Stomach (tissue), 4 donors: ENCODE measurements around the gene MYEOV.

ENCODE experiments used
- CTCF ChIP-seq, 7 experiments: fragments of 450-650 bp in 4 of 7; fragments of 200-600 bp in 3 of 7; sonication (generic) in 3 of 7; IDR thresholded peaks; one replicate each; pipeline ENCODE4 v1.5.1; 2016 to 2019; ENCODE audit warnings: antibody characterized with exemption in 7 of 7, control low read depth in 2 of 7, mild to moderate bottlenecking in 1 of 7
- EP300 ChIP-seq: sonication (generic); formaldehyde crosslinking; IDR thresholded peaks from one replicate; pipeline ENCODE4 v1.6.1; 2017; ENCODE audit warnings: antibody characterized with exemption
- POLR2A ChIP-seq, 4 donors: fragments of 450-650 bp; IDR thresholded peaks; one replicate each; pipeline ENCODE4 v1.6.1; 2016; ENCODE audit warnings: antibody characterized with exemption in 4 of 4, control low read depth in 2 of 4, mild to moderate bottlenecking in 1 of 4, moderate library complexity in 1 of 4
- POLR2AphosphoS5 ChIP-seq, 3 donors: sonication (generic); formaldehyde crosslinking; IDR thresholded peaks; one replicate each; pipeline ENCODE4 v1.6.1; 2016; ENCODE audit warnings: antibody characterized with exemption in 3 of 3

- no peak for TF ChIP-seq CTCF (IDR thresholded peaks at IDR 0.05)
- TF ChIP-seq POLR2A (IDR thresholded peaks at IDR 0.05): no peak
- no peak for TF ChIP-seq POLR2AphosphoS5 (IDR thresholded peaks at IDR 0.05)
- no peak for TF ChIP-seq EP300
Measured at GRCh38 chr11:69307421-69307820, 13.5 kb downstream of the MYEOV start.
